CD4-positive, alpha-beta T cell treated with Interferon alpha-2 for 1 hour (primary cell): ENCODE results near the gene ANTXR2.
"Not testable (repeated sequence)": the region's sequence is repeated elsewhere in the genome, so short reads cannot be mapped to it uniquely, and the experiment has no call there.

Experiments used
- DNase-seq, 2 donors: peaks; one replicate each; pipeline ENCODE4 v3.0.0-alpha.2; 2020 to 2022

ANTXR2 gene

DNA sequence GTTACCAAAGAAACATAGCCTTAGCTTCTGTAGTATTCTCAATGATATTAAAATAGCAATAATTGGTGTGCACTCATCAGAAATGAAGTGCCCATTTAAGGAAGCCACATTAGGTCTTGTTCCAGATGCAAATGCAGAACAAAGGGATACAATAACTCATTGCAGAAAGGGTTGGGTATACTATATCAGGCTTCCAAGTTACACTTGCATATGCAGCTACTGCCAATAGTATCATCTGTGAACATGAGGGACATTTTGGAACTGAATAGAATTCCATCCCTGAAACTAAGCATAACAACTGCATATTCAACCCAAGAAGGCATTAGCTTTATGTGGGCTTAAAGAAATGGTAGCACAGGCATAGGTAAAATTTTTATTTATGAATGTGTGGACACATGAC lies 167.8 kb downstream of the ANTXR2 start:
- DNase-seq, result no peak

DNA sequence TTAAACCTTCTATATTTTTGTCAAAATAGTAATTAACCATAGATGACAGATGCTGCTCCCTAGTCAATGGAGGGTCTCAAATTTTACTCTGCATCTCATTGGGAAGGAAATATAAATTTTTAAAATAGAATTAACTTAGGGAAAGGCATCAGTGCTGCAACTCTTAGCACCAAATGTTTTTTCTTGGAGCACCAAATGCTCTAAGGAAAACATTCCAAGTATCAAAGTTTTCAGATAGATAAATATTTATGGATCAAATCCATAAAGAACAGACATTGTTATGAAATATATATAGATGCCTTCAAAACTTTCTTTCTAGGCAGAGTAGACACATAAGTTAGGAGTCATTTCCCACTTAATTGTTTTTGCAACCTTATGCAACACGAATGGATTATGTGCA lies 168.7 kb downstream of the ANTXR2 start:
- no peak for DNase-seq

- DNase-seq, result no peak
These were observed 172.8 kb downstream of the ANTXR2 start for GRCh38 chr4:79900182-79900581.

- no peak for DNase-seq
These were observed 173.5 kb downstream of the ANTXR2 start for GRCh38 chr4:79899481-79899880.

DNA sequence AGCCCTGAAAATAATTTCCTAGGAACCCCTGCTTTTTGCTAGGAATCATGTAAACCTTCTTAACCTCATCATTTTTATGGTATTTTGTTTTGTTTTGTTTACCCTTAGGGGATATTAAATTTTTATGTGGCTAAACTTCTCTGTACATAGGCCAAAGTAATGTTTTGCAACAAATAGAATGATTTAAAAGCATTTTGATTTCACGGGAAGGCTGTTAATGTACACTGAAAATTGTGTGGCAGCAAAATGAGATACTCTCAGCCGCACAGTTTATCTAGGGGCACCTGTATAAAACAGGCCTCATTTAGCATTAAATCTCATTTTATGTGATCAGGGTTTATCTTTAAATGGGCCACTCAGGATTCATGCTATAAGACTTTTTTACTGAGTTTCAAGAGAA lies 175.0 kb downstream of the ANTXR2 start:
- DNase-seq, result no peak

DNA sequence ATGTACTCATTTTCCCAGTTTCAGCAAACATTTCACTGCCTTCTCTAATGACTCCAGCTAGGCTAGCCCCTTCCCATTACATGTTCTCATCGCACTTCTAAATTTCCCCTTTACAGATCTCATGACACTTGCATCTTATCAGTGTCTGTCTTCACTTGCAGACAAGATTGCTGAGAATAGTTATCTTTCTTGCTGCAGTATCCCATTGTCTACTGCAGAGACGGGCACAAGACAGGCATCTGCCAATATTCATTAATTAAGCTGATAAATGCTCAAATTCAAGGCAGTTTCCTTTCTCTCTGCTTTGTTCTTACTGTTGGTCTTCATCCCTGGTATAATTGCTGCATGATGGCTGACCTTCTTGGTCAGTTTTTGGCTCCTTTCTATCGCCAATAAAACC lies 175.9 kb downstream of the ANTXR2 start:
- DNase-seq, result no peak

DNA sequence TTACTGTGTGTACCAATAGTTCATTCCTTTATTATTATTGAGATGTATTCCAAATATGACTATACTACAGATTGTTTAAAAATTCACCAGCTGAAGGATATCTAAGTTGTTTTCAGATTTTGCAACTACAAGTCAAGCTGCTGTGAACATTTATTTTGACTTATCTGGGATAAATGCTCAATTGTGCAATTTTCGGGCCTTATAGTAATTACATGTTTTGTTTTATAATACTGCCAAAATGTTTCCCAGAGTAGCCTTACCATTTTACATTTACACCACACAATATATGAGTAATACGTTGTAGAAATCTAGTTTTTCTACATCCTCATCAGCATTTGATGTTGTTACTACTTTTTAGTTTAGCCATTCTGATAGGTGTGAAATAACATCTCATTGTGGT lies 179.6 kb downstream of the ANTXR2 start:
- DNase-seq, result no peak

- DNase-seq, result not testable (repeated sequence)
These were observed 184.0 kb downstream of the ANTXR2 start for GRCh38 chr4:79889026-79889425.

DNA sequence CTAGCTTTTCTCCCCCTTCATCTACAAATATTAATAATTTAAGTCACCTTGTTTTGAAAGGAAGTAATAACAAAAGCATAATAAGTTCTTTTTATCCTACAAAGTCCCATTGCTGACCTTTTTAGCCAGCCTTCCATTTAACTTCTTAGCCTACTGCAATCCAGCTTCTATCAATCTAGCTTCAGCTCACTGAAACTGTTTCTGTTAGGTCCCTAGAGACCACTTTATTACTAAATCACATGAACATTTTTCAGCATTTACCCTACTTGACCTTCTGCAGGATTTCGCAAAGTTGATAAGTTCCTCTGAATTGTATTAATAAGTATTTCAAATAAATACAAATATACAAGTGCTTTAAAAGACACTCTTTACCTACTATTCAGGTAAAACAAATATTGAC lies 186.5 kb downstream of the ANTXR2 start:
- DNase-seq, result no peak

DNA sequence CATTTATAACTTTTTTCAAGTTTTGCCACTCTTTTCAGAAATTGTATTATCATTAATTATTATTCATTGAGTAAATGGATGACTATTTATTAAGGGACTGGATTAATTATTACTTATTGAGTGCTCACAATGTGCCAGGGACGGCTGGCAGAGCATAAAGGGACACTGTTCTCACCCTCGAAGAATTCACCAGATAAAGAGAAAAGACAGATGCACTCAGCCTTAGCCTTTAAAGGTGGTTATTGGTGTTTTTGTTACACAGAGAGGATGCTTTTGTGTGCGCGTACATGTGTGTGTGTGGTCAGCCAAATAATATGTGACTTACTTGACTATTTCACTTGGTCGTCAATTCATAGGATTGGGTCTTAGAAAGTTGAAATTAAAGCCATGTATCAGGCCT lies 187.0 kb downstream of the ANTXR2 start:
- DNase-seq, result no peak

- DNase-seq, result no peak
These were observed 189.7 kb downstream of the ANTXR2 start for GRCh38 chr4:79883290-79883689.

- DNase-seq, result no peak
These were observed 190.2 kb downstream of the ANTXR2 start for GRCh38 chr4:79882806-79883205.

DNA sequence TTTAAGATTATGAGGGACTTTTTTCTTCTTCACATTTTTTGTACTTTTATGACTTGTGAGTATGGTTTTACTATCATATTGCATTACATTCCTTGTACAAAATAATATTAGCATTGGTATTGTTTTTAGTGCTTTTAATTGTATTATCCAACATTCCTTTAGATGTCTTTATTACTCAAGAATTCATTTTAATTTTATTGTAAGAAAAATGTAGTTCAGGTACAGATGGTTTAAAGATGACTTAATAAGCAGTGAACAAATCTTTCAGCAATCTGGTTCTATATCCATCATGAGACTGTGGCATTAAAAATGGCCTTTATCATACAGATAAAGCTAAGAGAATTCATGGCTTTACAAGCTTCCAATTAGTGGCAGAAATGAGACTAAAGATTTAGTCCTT lies 191.6 kb downstream of the ANTXR2 start:
- no peak for DNase-seq

DNA sequence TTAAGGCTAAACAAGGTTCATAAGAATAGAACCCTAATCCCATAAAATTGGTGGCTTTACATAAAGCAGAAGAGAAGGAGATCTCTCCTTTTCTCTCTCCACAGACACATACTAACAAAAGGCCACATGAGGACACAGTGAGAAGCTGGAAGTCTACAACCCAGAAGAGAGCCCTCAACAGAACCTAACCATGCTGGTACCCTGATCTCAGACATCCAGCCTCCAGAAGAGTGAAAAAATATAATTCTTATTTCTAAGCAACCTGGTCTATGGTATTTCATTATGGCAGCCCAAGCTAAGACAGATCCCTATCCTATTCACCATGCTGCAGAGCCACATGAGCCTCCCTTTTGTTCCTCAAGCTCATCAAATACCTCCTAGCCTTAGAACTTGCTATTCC lies 195.5 kb downstream of the ANTXR2 start:
- no peak for DNase-seq

DNA sequence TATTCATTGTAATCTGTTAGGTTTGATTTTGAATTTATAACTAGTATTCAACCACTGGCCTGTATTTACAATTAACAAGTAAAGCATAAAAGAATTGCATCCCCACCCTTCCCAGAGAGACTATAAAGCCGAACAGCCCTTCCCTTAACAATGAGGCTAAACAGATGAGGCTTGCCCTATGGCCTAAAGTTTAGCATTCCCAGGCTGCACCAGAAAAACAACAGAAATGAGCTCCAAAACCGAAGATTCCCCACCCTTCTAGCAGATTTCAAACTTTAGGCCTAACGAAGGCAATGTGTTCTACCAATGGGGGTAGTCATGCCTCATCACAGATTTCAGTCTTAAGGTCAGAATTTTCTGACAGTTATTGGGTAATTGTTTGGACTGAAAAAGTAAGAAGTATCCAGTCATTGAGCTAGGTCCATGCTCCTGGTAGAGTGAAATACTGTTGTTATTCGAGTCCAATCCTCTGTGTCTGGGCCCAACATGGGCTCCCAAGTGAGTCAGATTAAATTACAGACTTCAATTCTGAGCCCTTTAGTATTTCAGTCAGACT lies 197.6 kb downstream of the ANTXR2 start:
- no peak for DNase-seq

DNA sequence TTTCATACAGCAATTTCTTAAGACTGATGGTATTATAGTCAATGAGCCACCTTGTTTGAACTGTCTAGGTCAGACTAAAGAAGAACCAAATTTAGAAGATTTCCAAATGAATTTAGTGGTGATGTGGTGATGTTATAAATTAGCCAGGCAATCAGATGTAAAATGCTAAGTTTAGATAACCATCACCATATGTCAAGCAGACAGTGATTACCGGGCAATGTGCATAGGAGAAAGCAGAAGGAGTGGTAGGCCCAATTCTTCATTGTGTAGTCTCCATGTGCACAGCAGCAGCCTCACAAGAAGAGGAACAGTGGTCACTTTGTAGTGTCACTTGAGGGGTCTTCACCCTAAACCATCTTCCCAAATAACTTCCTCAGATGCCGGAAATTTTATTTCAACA lies 198.8 kb downstream of the ANTXR2 start:
- no peak for DNase-seq

DNA sequence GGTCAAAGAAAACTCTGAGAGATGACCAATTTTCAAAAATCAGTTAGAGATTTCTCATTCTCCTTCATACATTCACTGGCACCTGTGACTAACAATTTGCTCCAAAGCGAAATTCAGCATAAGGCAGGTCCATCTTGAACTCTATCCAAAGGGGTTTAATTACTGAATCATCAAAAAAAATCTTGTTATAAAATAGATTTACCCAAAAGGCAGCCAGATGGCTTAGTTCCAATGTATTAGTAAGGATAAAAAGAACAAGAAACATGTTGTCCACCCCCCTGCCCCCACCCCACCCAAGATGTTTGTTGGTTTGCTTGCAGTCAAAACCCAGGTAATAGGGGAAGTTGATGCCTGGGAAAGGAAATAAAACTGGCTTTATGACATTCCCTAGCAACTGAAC lies 200.3 kb downstream of the ANTXR2 start:
- DNase-seq, result no peak

DNA sequence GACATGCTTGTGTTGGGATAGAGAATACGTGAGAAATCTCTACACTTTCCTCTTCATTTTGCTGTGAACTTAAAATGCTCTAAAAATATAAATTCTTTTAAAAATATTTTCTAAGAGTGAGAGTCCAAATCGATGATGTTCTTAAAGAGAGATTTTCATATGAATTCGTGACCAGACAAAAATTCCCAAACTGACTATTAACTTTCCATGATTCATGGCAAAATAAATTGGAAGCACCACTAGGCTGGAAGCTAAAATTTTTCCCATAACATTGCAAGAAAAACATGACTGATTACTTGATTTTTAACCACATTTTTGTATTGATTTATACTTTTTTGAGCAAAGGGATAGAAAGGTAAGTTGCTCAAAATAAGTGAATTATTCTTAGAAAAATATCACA lies 201.1 kb downstream of the ANTXR2 start:
- no peak for DNase-seq

DNA sequence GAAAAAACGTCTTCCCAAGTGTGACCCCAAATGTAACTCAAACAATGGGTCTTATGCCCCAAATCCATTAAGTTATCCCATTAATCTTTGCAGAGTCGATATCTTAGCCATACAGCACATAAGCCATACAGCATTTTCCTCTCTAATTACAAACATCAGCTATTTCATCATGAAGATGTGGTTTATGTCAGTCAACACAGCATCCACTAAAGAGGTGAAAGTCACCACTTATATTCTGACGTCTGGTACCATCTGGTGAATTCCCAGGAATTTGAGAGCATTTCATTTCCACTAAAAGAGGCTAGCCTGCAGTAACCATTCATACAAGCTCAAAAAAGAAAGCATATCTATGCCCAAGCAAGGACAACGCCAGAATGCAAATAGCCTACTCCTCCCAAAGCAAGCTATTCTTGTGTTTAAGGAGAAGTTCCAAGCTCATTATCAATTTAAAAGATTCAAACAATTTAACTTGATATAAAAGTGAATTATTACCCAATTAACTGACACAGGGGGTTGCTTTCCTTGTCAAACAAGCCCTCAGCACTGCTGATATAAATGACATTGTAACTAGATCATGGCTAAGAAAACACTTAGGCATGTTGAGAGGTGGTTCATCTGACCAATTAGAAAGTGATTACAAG lies 203.3 kb downstream of the ANTXR2 start:
- DNase-seq, result no peak

DNA sequence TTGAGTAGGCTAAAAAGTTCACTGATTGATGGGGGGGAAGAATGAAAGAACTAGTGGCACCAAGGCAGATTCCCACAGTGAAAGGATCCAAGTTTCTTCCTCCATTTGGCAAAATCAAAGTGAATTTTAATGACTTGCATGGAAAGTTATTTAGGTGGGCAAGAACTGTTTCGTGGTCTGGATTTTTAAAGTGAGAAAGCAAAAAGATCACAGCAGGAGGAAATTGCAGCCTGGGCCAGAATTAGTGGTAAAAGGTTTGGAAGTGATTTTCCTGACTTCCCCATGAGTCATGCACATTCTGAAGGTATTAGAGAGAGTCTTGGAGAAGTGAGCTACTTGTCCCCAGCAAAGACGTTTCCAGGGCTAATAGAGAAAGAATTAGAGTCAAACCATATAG lies 207.8 kb downstream of the ANTXR2 start:
- DNase-seq, result no peak

- no peak for DNase-seq
These were observed 208.4 kb downstream of the ANTXR2 start for GRCh38 chr4:79864500-79865200.

GRCh38 chr4:79863333-79863732 lies 209.7 kb downstream of the ANTXR2 start:
- DNase-seq, result no peak

GRCh38 chr4:79862821-79863220 lies 210.2 kb downstream of the ANTXR2 start:
- DNase-seq, result no peak

- no peak for DNase-seq
These were observed 215.2 kb downstream of the ANTXR2 start for GRCh38 chr4:79857811-79858210.

GRCh38 chr4:79856196-79856595 lies 216.8 kb downstream of the ANTXR2 start:
- DNase-seq, result no peak
